ENCODE results near the gene SDSL.

DNA sequence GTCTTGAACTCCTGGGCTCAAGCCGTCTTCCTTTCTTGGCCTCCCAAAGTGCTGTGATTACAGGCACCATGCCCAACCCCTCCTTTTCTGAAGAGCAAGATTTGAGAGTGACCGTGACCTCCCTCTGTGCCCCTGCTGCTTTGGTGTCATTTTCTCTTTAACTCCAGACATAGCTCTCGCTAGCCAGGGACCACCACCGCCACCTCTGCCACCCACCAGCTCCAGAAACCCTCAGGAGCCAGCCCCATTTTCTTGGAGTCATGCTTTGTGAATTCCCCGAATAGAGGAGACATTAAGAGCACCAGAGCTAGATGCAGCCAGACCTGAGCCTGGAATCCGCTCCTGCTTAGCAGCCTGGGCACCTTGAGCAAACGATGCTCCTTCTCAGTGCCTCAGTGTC lies 18.2 kb downstream of the SDSL start:
- TF ChIP-seq RFX5 (IDR thresholded peaks at IDR 0.05; ENCODE audit: low read depth, low read length) (no peak), MAFK (IDR thresholded peaks at IDR 0.05; ENCODE audit: low read depth, low read length) (no peak), NFE2L2 (IDR thresholded peaks at IDR 0.05; ENCODE audit: low read depth, low read length) (no peak), CEBPB (IDR thresholded peaks at IDR 0.05; ENCODE audit: low read depth, low read length) (no peak), USF2 (IDR thresholded peaks at IDR 0.05; ENCODE audit: low read depth, low read length) (no peak), FOS (IDR thresholded peaks at IDR 0.05; ENCODE audit: low read depth, low read length) (no peak), POLR2A (IDR thresholded peaks at IDR 0.05; ENCODE audit: low read depth, low read length) (no peak), RAD21 (IDR thresholded peaks at IDR 0.05; ENCODE audit: low read length) (no peak), ELK1 (IDR thresholded peaks at IDR 0.05; ENCODE audit: borderline replicate concordance, low read depth, low read length) (no peak), RCOR1 (IDR thresholded peaks at IDR 0.05; ENCODE audit: insufficient replicate concordance, low read length) (no peak), BHLHE40 (IDR thresholded peaks at IDR 0.05; ENCODE audit: low read depth, low read length) (no peak)
- TF ChIP-seq, protein P1, sequence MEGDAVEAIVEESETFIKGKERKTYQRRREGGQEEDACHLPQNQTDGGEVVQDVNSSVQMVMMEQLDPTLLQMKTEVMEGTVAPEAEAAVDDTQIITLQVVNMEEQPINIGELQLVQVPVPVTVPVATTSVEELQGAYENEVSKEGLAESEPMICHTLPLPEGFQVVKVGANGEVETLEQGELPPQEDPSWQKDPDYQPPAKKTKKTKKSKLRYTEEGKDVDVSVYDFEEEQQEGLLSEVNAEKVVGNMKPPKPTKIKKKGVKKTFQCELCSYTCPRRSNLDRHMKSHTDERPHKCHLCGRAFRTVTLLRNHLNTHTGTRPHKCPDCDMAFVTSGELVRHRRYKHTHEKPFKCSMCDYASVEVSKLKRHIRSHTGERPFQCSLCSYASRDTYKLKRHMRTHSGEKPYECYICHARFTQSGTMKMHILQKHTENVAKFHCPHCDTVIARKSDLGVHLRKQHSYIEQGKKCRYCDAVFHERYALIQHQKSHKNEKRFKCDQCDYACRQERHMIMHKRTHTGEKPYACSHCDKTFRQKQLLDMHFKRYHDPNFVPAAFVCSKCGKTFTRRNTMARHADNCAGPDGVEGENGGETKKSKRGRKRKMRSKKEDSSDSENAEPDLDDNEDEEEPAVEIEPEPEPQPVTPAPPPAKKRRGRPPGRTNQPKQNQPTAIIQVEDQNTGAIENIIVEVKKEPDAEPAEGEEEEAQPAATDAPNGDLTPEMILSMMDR (conservative IDR thresholded peaks at IDR 0.05; ENCODE audit: low read depth, low read length): no peak
